GM18868 (cell line): ENCODE data around the gene GMPPA.

Experiments
- ATAC-seq: cut with Tn5 transposase; IDR thresholded peaks from one replicate; pipeline ENCODE4 v1.9.1; 2021; ENCODE audit warnings: mild to moderate bottlenecking, moderate library complexity; ENCODE audit not compliant: unreplicated experiment

The GMPPA gene

DNA sequence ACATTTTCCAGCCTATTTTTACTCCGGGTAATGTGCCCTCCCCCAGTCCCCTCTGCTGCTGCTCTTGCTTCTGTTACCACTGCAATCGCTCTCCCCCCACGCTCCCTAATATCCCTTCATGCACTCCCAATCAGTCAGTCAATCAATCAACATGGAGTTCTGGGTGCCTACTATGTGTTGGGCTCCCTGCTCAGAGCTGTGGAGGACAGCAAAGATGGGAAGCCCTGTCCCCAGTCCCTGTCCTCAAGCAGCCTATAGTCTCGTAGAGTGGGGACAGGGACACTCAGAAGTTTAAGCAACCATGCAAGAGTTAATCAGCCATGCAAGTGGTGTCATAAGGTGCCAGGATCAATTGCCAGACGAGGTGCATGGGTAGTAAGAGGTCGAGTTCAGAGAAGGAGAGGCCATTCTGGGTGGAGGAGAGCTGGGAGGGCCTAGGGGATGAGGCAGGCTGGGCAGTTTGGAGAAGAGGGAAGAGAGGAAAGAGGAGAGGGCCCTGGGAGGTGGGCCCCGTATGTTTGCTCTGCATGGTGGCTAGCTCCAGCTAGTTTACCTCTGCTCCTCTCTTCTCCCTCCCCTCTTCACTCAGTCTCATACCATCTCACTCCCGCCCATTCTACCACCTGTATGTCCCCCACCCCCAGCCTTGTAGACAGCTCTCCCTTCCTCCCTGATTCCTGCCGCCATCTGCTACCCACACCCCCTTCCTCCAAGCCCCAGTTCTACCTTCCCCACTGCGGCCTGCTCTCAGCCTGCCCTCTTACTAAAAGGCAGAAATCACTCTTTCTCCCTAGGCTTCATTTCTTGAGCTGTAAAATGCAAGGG is 19.5 kb downstream of the GMPPA start:
- no peak for ATAC-seq

DNA sequence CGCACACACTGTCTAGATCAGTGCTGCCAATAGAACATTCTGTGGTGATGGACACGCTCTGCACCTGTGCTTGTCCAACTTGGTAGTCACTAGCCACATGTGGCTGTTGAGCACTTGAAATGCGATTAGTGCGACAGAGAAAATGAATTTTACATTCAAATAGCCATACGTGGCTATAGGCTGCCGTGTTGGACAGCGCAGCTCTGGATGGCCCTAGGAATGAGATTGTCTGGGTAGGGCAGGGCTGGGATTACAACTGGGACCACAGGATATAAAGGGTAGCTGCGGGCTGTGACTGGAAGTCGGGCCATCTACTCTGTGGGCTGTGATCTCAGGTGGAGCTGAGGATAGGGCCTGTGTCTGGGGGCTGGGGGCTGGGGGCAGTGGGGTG is 20.8 kb downstream of the GMPPA start:
- ATAC-seq: no peak

- no peak for ATAC-seq
Measured at GRCh38 chr2:219520079-219520478, 21.4 kb downstream of the GMPPA start.

- ATAC-seq: no peak
Measured at GRCh38 chr2:219521066-219521880, 22.6 kb downstream of the GMPPA start.

GRCh38 chr2:219522111-219523030 is 23.7 kb downstream of the GMPPA start:
- ATAC-seq: no peak

DNA sequence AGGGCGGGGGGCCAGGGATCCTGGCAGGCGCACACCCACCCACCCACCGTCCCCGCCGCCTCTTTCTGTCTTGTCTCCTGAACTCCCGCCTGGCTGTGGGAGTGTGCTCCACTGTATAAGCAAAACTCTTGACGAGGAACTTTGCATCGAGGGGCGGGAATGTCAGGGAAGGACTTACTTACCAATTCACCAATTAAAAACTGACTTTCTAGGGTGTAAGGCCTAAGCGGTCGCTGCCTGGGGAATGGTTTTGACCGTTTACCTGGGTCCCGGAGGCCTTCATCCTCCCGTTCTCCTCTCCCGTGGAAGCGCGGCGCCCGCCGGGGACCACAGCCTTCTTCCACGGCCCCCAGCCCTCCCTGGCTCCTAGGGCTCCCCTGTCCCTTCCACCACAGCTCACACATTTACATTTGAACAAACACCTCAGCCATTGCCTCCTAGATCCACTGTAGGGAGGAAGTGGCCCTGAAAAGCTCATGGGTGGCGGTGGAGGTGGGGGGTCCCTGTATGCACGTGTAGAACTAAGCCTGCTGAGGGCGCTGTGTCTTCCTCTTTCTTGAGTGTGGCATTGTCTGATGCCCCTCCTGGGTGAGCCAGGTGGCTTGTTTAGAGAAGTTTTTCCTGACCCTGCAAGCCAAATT is 24.5 kb downstream of the GMPPA start:
- ATAC-seq: no peak

DNA sequence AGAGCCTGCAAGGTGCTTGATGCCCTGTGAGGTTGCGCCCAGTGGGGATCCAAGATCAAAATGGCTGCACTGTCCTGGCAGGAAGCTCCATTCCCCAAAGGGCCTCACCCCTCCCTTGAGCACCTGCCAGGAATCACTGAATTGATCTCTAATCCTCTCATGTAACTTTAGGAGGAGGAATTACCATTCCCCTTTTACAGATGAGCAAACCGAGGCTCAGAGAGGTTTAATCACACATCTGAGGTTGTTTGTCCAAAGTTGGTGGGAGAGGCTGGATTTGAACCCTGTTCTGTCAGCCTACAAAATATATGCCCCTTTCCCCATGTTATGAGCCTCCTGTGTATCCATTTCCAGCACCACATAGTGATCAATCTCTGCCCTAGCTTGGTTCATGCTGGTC is 26.1 kb downstream of the GMPPA start:
- no peak for ATAC-seq

DNA sequence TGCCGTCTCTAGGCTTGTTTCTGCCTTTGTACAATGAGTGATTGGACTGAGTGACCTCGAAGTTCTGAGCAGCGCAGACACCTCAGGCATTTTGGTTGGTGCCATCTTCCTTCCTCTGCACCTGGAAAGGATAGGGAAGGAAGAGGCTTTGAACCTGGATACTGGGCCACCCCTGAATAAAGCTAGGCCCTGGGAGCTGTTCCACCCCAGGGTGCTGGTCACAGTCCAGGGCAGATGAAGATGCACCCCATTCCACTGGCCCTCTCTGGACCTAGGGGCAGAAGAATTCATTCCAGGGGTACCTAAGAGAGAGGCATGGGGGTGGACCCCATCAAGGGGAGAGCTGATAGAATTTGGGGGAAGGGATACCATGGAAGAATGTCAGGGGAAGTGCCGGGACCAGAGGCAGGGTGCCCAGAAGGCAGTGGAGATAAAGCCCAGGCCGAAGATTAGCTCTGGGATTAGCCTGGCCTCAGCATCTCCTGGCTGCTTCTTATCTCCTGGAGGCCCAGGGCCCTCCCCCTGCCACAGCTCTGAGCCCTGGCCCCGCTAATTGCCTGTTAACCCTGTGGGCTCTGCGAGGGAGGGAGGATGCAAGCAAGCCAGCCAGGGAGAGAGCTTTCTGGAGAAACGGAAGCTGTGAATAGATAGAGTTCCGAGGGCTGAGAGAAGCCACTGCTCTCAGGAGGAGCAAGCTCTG is 27.0 kb downstream of the GMPPA start:
- no peak for ATAC-seq

DNA sequence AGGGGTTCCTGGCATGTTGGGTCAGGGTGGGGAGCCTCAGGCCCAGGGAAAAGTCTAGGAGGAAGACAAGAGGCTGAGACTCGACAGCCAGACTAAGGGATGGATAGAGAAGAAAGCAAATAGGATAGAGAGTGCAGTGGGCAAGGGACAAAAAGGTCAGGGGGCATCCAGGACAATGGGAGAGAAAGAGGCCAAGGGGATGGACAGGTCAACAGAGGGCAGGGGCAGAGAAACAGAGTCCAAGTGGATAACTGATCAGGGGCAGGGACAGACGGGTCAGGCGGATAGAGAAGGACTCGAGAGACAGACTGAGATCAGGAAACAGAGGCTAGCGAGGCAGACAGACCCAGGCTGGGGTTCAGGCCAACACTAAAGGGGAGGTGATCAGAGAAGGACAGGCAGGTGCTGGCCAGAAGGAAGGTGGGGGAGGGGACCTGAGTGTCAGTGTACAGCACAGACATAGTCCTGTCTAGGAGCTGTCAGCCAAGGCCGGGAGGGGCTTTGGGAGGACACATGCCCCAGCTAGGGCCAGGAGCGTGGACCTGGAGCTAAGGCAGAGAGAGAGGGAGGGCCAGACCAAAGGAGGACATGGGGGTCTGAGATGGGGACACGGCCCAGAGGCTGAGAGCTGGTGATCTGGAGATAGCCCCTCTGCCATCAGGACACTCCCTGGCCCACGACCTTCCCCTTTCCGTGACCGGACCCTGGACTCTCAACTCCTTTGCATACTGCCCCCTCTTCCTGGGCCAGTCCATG is 27.8 kb downstream of the GMPPA start:
- no peak for ATAC-seq

- no peak for ATAC-seq
Measured at GRCh38 chr2:219527076-219527394, 28.3 kb downstream of the GMPPA start.

GRCh38 chr2:219527472-219527871 is 28.8 kb downstream of the GMPPA start:
- ATAC-seq: no peak

GRCh38 chr2:219530048-219530963 is 31.6 kb downstream of the GMPPA start:
- peak; percentile 90 for ATAC-seq

DNA sequence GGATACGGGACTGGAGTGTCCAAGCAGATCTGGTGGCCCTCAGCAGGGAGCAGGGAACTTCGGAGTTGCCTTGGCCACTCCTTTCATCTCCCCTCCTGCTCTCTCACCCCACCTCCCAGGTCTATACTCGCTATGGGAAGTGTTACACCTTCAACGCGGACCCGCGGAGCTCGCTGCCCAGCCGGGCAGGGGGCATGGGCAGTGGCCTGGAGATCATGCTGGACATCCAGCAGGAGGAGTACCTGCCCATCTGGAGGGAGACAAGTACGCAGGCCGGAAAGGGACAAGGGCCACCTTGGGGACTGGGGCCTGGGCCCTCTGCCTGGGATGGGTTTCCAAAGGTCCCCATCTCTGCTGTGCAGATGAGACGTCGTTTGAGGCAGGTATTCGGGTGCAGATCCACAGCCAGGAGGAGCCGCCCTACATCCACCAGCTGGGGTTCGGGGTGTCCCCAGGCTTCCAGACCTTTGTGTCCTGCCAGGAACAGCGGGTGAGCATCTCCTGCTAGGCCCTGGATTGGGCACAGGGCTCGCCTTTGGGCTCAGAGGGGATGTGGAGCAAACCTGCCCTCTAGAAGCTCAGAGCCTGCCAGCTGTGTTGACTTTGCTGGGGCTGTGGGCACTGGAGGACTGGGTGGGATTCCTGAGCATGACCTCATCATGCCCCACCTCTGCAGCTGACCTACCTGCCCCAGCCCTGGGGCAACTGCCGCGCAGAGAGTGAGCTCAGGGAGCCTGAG is 33.1 kb downstream of the GMPPA start:
- ATAC-seq: no peak

- ATAC-seq: no peak
Measured at GRCh38 chr2:219532378-219532649, 33.6 kb downstream of the GMPPA start.

GRCh38 chr2:219533930-219534661 is 35.4 kb downstream of the GMPPA start:
- no peak for ATAC-seq

GRCh38 chr2:219536425-219536824 is 37.7 kb downstream of the GMPPA start:
- no peak for ATAC-seq

GRCh38 chr2:219536967-219537366 is 38.3 kb downstream of the GMPPA start:
- ATAC-seq: no peak
